Measurements from ENCODE around the gene CREB5. TPM values are rescaled to one million over a fixed set of nuclear protein-coding genes. Genes with fewer than 3 reads are reported as not detected.

The CREB5 gene
- total RNA-seq, 8 experiments from 2014 or later, result 3.9 to 36.6 (median 12.8) TPM

GRCh38 chr7:28871631-28872030 is 459.3 kb downstream of the CREB5 start:
- Histone ChIP-seq H3K4me3 (no peak overlapping the region), H3K4me1 (replicated peaks in 1 of 2) (peaks cover 20 to 45% of the 10 kb centered on the region in 2 donors), H3K27ac (no peak overlapping the region)
- ATAC-seq (replicated peaks in 6 of 8), result peak in 5 of 8 experiments; percentile 38 to 82 (median 71)
- in situ Hi-C loops (cut with MboI; ENCODE audit: low pct_unique_long_range_greater_than_20kb in 2 of 9, low sequenced_read_pairs in 9 of 9, unreplicated experiment in 9 of 9), result loop anchor here in 5 of 9 experiments (25.0 kb wide), 3 partner anchors 484 to 684 kb away; partner anchors contain the start of gene JAZF1 (in 1 of the 5)

DNA sequence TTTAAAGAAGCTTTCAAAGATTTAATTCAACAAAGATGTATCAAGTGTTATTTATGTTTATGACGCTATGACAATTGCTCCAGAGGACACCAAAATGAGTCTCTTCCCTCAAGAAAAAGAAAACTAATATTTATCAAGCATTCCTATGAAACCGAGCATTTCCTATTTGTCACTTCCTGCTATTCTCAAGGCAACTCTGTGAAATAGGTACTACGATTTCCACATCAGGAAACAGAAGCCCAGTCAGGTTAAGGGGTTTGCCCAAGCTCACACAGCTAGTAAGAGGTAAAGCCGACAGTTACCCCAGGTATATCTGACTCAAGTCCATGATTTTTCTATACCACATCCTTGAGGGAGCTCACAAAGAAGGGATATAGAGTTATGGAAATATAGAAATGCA is 459.9 kb downstream of the CREB5 start:
- H3K4me1 ChIP-seq (replicated peaks in 1 of 2), result peaks cover 20 to 45% of the 10 kb centered on the region in 2 donors
- no peak overlapping the region for H3K27ac ChIP-seq
- H3K4me3 ChIP-seq, result no peak overlapping the region
- in situ Hi-C loops (cut with MboI; ENCODE audit: low pct_unique_long_range_greater_than_20kb in 2 of 9, low sequenced_read_pairs in 9 of 9, unreplicated experiment in 9 of 9), result loop anchor here in 5 of 9 experiments (25.0 kb wide), 3 partner anchors 485 to 685 kb away; partner anchors contain the start of gene JAZF1 (in 1 of the 5)
- ATAC-seq (replicated peaks in 6 of 8), result no peak
- 76 to 100% (median 91%) methylated on average over 1 to 4 of the region's 4 CpGs for WGBS, 10 experiments

DNA sequence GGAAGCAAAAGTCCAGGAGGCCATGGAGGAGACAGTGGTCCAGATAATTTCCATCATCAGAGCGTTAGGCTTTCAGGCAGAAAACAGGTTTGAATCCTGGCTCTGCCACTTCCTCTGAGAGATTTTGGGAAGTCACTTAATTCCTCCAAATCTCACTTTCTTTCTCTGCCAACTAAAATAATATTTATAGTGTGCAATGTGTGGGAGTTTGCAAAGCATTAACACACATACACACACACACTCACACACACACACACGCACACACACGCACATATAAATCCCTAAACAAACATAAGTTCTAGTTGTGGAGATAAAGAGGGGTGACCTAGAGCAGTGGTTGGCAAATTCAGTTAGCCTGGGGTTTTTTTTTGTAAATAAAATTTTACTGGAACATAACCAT is 461.0 kb downstream of the CREB5 start:
- peaks cover 17 to 45% of the 10 kb centered on the region in 2 donors for H3K4me1 ChIP-seq (replicated peaks in 1 of 2)
- in situ Hi-C loops (cut with MboI; ENCODE audit: low pct_unique_long_range_greater_than_20kb in 2 of 9, low sequenced_read_pairs in 9 of 9, unreplicated experiment in 9 of 9), result loop anchor here in 5 of 9 experiments (25.0 kb wide), 3 partner anchors 486 to 686 kb away; partner anchors contain the start of gene JAZF1 (in 1 of the 5)

GRCh38 chr7:28874001-28874400 is 461.7 kb downstream of the CREB5 start:
- in situ Hi-C loops (cut with MboI; ENCODE audit: low pct_unique_long_range_greater_than_20kb in 2 of 9, low sequenced_read_pairs in 9 of 9, unreplicated experiment in 9 of 9), result loop anchor here in 5 of 9 experiments (25.0 kb wide), 3 partner anchors 487 to 687 kb away; partner anchors contain the start of gene JAZF1 (in 1 of the 5)
- H3K4me3 ChIP-seq, result no peak overlapping the region
- WGBS, 10 experiments, result 0 to 88% (median 20%) methylated on average over 1 of the region's 1 CpG; no CpG with 5 or more reads in 5 of the 10 experiments
- H3K4me1 ChIP-seq (replicated peaks in 1 of 2), result peaks cover 17 to 40% of the 10 kb centered on the region in 2 donors
- no peak overlapping the region for H3K27ac ChIP-seq
- ATAC-seq (replicated peaks in 6 of 8), result no peak

More for the DNA sequence above, 461.0 kb downstream of the CREB5 start:
- Histone ChIP-seq H3K4me3 (no peak overlapping the region), H3K27ac (no peak overlapping the region)
- ATAC-seq (replicated peaks in 6 of 8), result no peak
- WGBS, 10 experiments, result 33 to 100% (median 88%) methylated on average over 1 to 3 of the region's 3 CpGs; no CpG with 5 or more reads in 4 of the 10 experiments

Other genes with a start within 250 kb of the CREB5 start
- gene JAZF1, start 231.7 kb upstream of the CREB5 start, total RNA-seq, result 10 to 100 TPM in 6 of 8 experiments, 1 to 10 TPM in 2; 6.5 to 68.8 (median 17.6) TPM

Data from motor neuron (in vitro differentiated cells).